H9 (cell line): ENCODE results near the gene PIN1. TPM values are rescaled to one million over a fixed set of nuclear protein-coding genes. Genes with fewer than 3 reads are reported as not detected.

Experiments
- DNase-seq: peaks from one replicate; pipeline ENCODE4 v3.0.0-alpha.2; 2017
- H2AFZ ChIP-seq: one replicate; pipeline ENCODE4 v1.6.1; 2013; ENCODE audit warnings: mild to moderate bottlenecking, low read length, control low read depth, moderate library complexity
- H2AK5ac ChIP-seq: 2 replicates; pipeline ENCODE4 v1.6.1; 2013; ENCODE audit warnings: low read length, control low read depth, mixed read lengths; ENCODE audit not compliant: insufficient read length
- H2BK120ac ChIP-seq: one replicate; pipeline ENCODE4 v1.6.1; 2013; ENCODE audit warnings: low read depth, mild to moderate bottlenecking, low read length, control low read depth, inconsistent platforms; ENCODE audit not compliant: poor library complexity, severe bottlenecking
- H2BK12ac ChIP-seq: 2 replicates; pipeline ENCODE4 v1.6.1; 2013; ENCODE audit warnings: low read length, control low read depth, mixed read lengths, low read depth; ENCODE audit not compliant: insufficient read length
- H2BK15ac ChIP-seq: 2 replicates; pipeline ENCODE4 v1.6.1; 2013; ENCODE audit warnings: low read depth, low read length, control low read depth
- H2BK20ac ChIP-seq: one replicate; pipeline ENCODE4 v1.6.1; 2013; ENCODE audit warnings: low read depth, mild to moderate bottlenecking, low read length, control low read depth, inconsistent platforms; ENCODE audit not compliant: poor library complexity, severe bottlenecking
- H2BK5ac ChIP-seq: 2 replicates; pipeline ENCODE4 v1.6.1; 2013; ENCODE audit warnings: low read length, control low read depth, mixed read lengths; ENCODE audit not compliant: insufficient read length
- H3K14ac ChIP-seq: 2 replicates; pipeline ENCODE4 v1.6.1; 2013; ENCODE audit warnings: low read length, control low read depth; ENCODE audit not compliant: insufficient read depth
- H3K18ac ChIP-seq: 2 replicates; pipeline ENCODE4 v1.6.1; 2013; ENCODE audit warnings: low read depth, mild to moderate bottlenecking, mixed read lengths, low read length, control low read depth; ENCODE audit not compliant: insufficient read length
- H3K23ac ChIP-seq: 2 replicates; pipeline ENCODE4 v1.6.1; 2013; ENCODE audit warnings: low read length, control low read depth, mixed read lengths, low read depth; ENCODE audit not compliant: insufficient read length
- H3K23me2 ChIP-seq: 2 replicates; pipeline ENCODE4 v1.6.1; 2013; ENCODE audit warnings: low read depth, mild to moderate bottlenecking, mixed read lengths, low read length, control low read depth; ENCODE audit not compliant: insufficient read length, poor library complexity, severe bottlenecking
- H3K27ac ChIP-seq: 2 replicates; pipeline ENCODE4 v1.5.1; 2013; ENCODE audit warnings: low read length, control low read depth, mixed read lengths, low read depth; ENCODE audit not compliant: insufficient read length
- H3K27me3 ChIP-seq: 2 replicates; pipeline ENCODE4 v1.6.1; 2013; ENCODE audit warnings: low read length, control low read depth, inconsistent platforms; ENCODE audit not compliant: insufficient read depth
- H3K4ac ChIP-seq: 2 replicates; pipeline ENCODE4 v1.6.1; 2013; ENCODE audit warnings: low read depth, mild to moderate bottlenecking, control low read depth, inconsistent platforms, low read length, moderate library complexity
- H3K4me1 ChIP-seq: 2 replicates; pipeline ENCODE4 v1.6.1; 2013; ENCODE audit warnings: low read length, control low read depth, inconsistent platforms; ENCODE audit not compliant: insufficient read depth
- H3K4me2 ChIP-seq: 2 replicates; pipeline ENCODE4 v1.6.1; 2013; ENCODE audit warnings: low read length, control low read depth, mixed read lengths; ENCODE audit not compliant: insufficient read length, insufficient read depth
- H3K56ac ChIP-seq: 2 replicates; pipeline ENCODE4 v1.6.1; 2013; ENCODE audit warnings: low read depth, mild to moderate bottlenecking, mixed read lengths, low read length, control low read depth; ENCODE audit not compliant: insufficient read length
- H3K79me1 ChIP-seq: 2 replicates; pipeline ENCODE4 v1.6.1; 2013; ENCODE audit warnings: low read depth, mild to moderate bottlenecking, moderate library complexity, low read length, control low read depth, inconsistent platforms; ENCODE audit not compliant: insufficient read depth, poor library complexity, severe bottlenecking
- H3K79me2 ChIP-seq: 2 replicates; pipeline ENCODE4 v1.6.1; 2013; ENCODE audit warnings: low read length, control low read depth, inconsistent platforms; ENCODE audit not compliant: insufficient read depth
- H3K9ac ChIP-seq: 2 replicates; pipeline ENCODE4 v1.6.1; 2013; ENCODE audit warnings: low read length, control low read depth, mixed read lengths; ENCODE audit not compliant: insufficient read length; ENCODE audit errors: extremely low read depth
- H3K9me3 ChIP-seq: one replicate; pipeline ENCODE4 v1.6.1; 2013; ENCODE audit warnings: low read depth, low read length, inconsistent platforms; ENCODE audit not compliant: control insufficient read depth
- H3T11ph ChIP-seq: one replicate; pipeline ENCODE4 v1.6.1; 2013; ENCODE audit warnings: mild to moderate bottlenecking, low read length, control low read depth, inconsistent platforms
- H4K20me1 ChIP-seq: one replicate; pipeline ENCODE4 v1.6.1; 2013; ENCODE audit not compliant: control insufficient read depth, insufficient read length, insufficient read depth
- H4K5ac ChIP-seq: 2 replicates; pipeline ENCODE4 v1.6.1; 2013; ENCODE audit warnings: low read depth, mild to moderate bottlenecking, mixed read lengths, low read length, control low read depth; ENCODE audit not compliant: insufficient read length
- H4K8ac ChIP-seq: replicated peaks from 2 replicates; pipeline ENCODE4 v1.6.1; 2013; ENCODE audit warnings: low read length, control low read depth, mixed read lengths, low read depth; ENCODE audit not compliant: insufficient read length
- H4K91ac ChIP-seq: 2 replicates; pipeline ENCODE4 v1.6.1; 2013; ENCODE audit warnings: low read depth, mild to moderate bottlenecking, moderate library complexity, mixed read lengths, low read length, control low read depth; ENCODE audit not compliant: insufficient read length
- H3K27ac Mint-ChIP-seq, 3 experiments: 2 replicates in 2 of 3; 3 replicates in 1 of 3; pipeline ENCODE4 v1.8.0; 2020 to 2021; ENCODE audit warnings: mixed read lengths in 3 of 3, mild to moderate bottlenecking in 1 of 3, moderate library complexity in 1 of 3
- H3K27me3 Mint-ChIP-seq: 2 replicates; pipeline ENCODE4 v1.8.0; 2021; ENCODE audit warnings: low read depth, mild to moderate bottlenecking, moderate library complexity, mixed read lengths
- H3K36me3 Mint-ChIP-seq, 3 experiments: 2 replicates in 2 of 3; 3 replicates in 1 of 3; pipeline ENCODE4 v1.8.0; 2020 to 2021; ENCODE audit warnings: low read depth in 3 of 3, mixed read lengths in 3 of 3; ENCODE audit not compliant: insufficient read depth in 1 of 3
- H3K4me1 Mint-ChIP-seq, 2 experiments: 2 replicates each; pipeline ENCODE4 v1.8.0; 2020; ENCODE audit warnings: mixed read lengths in 2 of 2
- H3K4me3 Mint-ChIP-seq, 2 experiments: 2 replicates in 1 of 2; 3 replicates in 1 of 2; pipeline ENCODE4 v1.8.0; 2020 to 2021; ENCODE audit warnings: mild to moderate bottlenecking in 2 of 2, mixed read lengths in 2 of 2, moderate library complexity in 1 of 2
- H3K9me3 Mint-ChIP-seq, 2 experiments: 2 replicates in 1 of 2; 3 replicates in 1 of 2; pipeline ENCODE4 v1.8.0; 2020; ENCODE audit warnings: mild to moderate bottlenecking in 2 of 2, mixed read lengths in 2 of 2, moderate library complexity in 1 of 2
- CTCF ChIP-seq: fragments of 200-600 bp; sonication (generic); conservative IDR thresholded peaks from 3 replicates; pipeline ENCODE4 v1.8.0; 2021; ENCODE audit warnings: antibody characterized with exemption, mild to moderate bottlenecking
- WGBS: extraction: QIAGEN DNeasy Blood & Tissue Kit; methylation state at CpG from one replicate; pipeline ENCODE4 v1.1.7; 2013; ENCODE audit warnings: missing lambda C conversion rate, low lambda C conversion rate, mixed read lengths; ENCODE audit not compliant: insufficient read length; ENCODE audit errors: extremely low coverage; 5-methylcytosine and 5-hydroxymethylcytosine counted together
- total RNA-seq: library from RNA; stranded (reverse); gene quantifications from 2 replicates; pipeline ENCODE4 v1.2.1, GENCODE V29; 2021

PIN1 gene
- total RNA-seq, 1 experiment from 2014 or later = 110 TPM

GRCh38 chr19:9877780-9878510 lies 42.8 kb downstream of the PIN1 start:
- H3K9ac ChIP-seq = no peak overlapping the region
- no peak for TF ChIP-seq CTCF
- H3K9me3 Mint-ChIP-seq = no peaks in the 10 kb centered on the region

More at GRCh38 chr19:9877780-9878510, 42.8 kb downstream of the PIN1 start:
- Mint-ChIP-seq H3K4me1 (peaks cover 9 to 19% of the 10 kb centered on the region in 2 experiments), H3K36me3 (peaks cover 0 to 7% (median 2%) of the 10 kb centered on the region in 3 experiments; a peak in 4 of 7 replicates), H3K27ac (no peak overlapping the region), H3K27me3 (no peaks in the 10 kb centered on the region), H3K4me3 (no peak overlapping the region)
- H3K4me1 ChIP-seq = no peaks in the 10 kb centered on the region
- no peak overlapping the region for H2AFZ ChIP-seq
- no peak overlapping the region for H3K4ac ChIP-seq
- no peaks in the 10 kb centered on the region for H3K79me1 ChIP-seq
- H3K79me2 ChIP-seq = no peaks in the 10 kb centered on the region
- no peak overlapping the region for H4K5ac ChIP-seq
- H3K23ac ChIP-seq = no peak overlapping the region
- H2BK20ac ChIP-seq = no peak overlapping the region
- H3K9me3 ChIP-seq = no peaks in the 10 kb centered on the region
- no peak overlapping the region for H3K56ac ChIP-seq
- no peaks in the 10 kb centered on the region for H3K27me3 ChIP-seq
- no peak overlapping the region for H3K27ac ChIP-seq
- H3K18ac ChIP-seq = no peak overlapping the region
- no peak overlapping the region for H4K91ac ChIP-seq
- no peak overlapping the region for H2BK15ac ChIP-seq
- no peak overlapping the region for H2BK12ac ChIP-seq
- no peak overlapping the region for H4K8ac ChIP-seq
- DNase-seq = no peak
- no peaks in the 10 kb centered on the region for H4K20me1 ChIP-seq
- no peak overlapping the region for H3K4me2 ChIP-seq
- no peak overlapping the region for H2BK120ac ChIP-seq
- no peak overlapping the region for H2BK5ac ChIP-seq
- no peak overlapping the region for H3T11ph ChIP-seq
- H3K23me2 ChIP-seq = no peaks in the 10 kb centered on the region
- no peak overlapping the region for H2AK5ac ChIP-seq
- H3K14ac ChIP-seq = no peak overlapping the region
- no CpG with 5 or more reads among the region's 10 CpGs for WGBS
